Endothelial cell (in vitro differentiated cells): ENCODE data around the gene RAPSN. TPM values are rescaled to one million over a fixed set of nuclear protein-coding genes. Genes with fewer than 3 reads are reported as not detected.

Source experiments
- DNase-seq: peaks from one replicate; pipeline ENCODE4 v3.0.0; 2021; ENCODE audit warnings: low spot score
- H3K27ac Mint-ChIP-seq: one replicate; pipeline ENCODE4 v1.8.0; 2021; ENCODE audit warnings: mixed read lengths, inconsistent platforms; ENCODE audit not compliant: unreplicated experiment
- H3K27me3 Mint-ChIP-seq: one replicate; pipeline ENCODE4 v1.8.0; 2021; ENCODE audit warnings: mild to moderate bottlenecking, moderate library complexity, mixed read lengths, inconsistent platforms; ENCODE audit not compliant: unreplicated experiment
- H3K36me3 Mint-ChIP-seq: one replicate; pipeline ENCODE4 v1.8.0; 2021; ENCODE audit warnings: mild to moderate bottlenecking, low read depth, mixed read lengths, inconsistent platforms; ENCODE audit not compliant: unreplicated experiment
- H3K4me1 Mint-ChIP-seq: one replicate; pipeline ENCODE4 v1.8.0; 2021; ENCODE audit warnings: mild to moderate bottlenecking, mixed read lengths, inconsistent platforms; ENCODE audit not compliant: unreplicated experiment
- H3K4me3 Mint-ChIP-seq: one replicate; pipeline ENCODE4 v1.8.0; 2021; ENCODE audit warnings: mild to moderate bottlenecking, mixed read lengths, inconsistent platforms; ENCODE audit not compliant: unreplicated experiment
- H3K9me3 Mint-ChIP-seq: one replicate; pipeline ENCODE4 v1.8.0; 2021; ENCODE audit warnings: mixed read lengths, inconsistent platforms; ENCODE audit not compliant: unreplicated experiment
- total RNA-seq: library from RNA; stranded (reverse); fragmentation: NEBNext Ultra II Directional; extraction: Animal tissue kit (Norgen Biotek cat#: 25700); gene quantifications from one replicate; pipeline ENCODE4 v1.2.1, GENCODE V29; 2021; ENCODE audit not compliant: unreplicated experiment
- TF ChIP-seq, protein P1 (sequence below): fragments of 200-600 bp; sonication (generic); IDR thresholded peaks from one replicate; pipeline ENCODE4 v1.5.0; 2021; ENCODE audit warnings: antibody characterized with exemption; ENCODE audit not compliant: unreplicated experiment

Gene RAPSN
- total RNA-seq, 1 donor from 2014 or later = 0.95 TPM

DNA sequence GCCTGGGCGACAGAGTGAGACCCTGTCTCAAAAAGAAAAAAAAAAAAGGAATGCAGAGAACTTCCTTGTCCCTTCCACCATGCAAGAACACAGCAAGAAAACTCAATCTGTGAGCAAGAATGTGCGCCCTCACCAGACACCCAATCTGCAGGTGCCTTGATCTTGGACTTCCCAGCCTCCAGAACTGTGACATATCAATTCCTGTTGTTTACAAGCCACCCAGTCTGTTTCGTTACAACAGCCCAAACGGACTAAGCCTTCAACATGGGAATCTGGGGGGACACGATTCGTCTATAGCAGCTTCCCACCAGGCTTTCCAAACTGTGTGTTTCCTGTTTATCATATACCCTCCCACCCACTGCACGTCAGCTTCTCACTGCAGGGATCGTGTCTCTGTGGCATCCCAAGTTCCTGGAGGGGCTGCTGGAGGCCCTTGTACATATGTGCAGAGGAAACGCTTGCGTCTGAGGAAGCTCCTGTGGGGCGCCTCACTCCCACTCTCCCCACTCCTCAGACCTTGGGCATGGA is 11.7 kb downstream of the RAPSN start:
- H3K4me3 Mint-ChIP-seq = no peak overlapping the region
- no peaks in the 10 kb centered on the region for H3K4me1 Mint-ChIP-seq
- no peak for DNase-seq
- H3K9me3 Mint-ChIP-seq = no peaks in the 10 kb centered on the region
- no peak overlapping the region for H3K27ac Mint-ChIP-seq
- TF ChIP-seq, protein P1, sequence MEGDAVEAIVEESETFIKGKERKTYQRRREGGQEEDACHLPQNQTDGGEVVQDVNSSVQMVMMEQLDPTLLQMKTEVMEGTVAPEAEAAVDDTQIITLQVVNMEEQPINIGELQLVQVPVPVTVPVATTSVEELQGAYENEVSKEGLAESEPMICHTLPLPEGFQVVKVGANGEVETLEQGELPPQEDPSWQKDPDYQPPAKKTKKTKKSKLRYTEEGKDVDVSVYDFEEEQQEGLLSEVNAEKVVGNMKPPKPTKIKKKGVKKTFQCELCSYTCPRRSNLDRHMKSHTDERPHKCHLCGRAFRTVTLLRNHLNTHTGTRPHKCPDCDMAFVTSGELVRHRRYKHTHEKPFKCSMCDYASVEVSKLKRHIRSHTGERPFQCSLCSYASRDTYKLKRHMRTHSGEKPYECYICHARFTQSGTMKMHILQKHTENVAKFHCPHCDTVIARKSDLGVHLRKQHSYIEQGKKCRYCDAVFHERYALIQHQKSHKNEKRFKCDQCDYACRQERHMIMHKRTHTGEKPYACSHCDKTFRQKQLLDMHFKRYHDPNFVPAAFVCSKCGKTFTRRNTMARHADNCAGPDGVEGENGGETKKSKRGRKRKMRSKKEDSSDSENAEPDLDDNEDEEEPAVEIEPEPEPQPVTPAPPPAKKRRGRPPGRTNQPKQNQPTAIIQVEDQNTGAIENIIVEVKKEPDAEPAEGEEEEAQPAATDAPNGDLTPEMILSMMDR = no peak
- no peaks in the 10 kb centered on the region for H3K36me3 Mint-ChIP-seq
- H3K27me3 Mint-ChIP-seq = peaks cover 7% of the 10 kb centered on the region

DNA sequence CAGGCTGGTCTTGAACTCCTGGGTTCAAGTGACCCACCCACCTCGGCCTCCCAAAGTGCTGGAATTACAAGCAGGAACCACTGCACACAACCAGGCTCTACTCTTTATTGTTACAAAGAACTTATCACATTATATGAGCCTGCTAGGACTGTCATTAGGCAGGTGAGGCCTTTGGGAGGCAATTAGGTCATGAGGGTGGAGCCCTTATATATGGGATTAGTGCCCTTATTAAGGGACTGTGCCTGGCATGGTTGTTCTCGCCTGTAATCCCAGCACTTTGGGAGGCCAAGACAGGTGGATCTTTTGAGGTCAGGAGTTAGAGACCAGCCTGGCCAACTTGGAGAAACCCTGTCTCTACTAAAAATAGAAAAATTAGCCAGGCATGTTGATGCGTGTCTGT is 12.2 kb downstream of the RAPSN start:
- Mint-ChIP-seq H3K27me3 (peaks cover 7% of the 10 kb centered on the region), H3K9me3 (no peaks in the 10 kb centered on the region), H3K36me3 (no peaks in the 10 kb centered on the region), H3K27ac (no peak overlapping the region), H3K4me1 (no peaks in the 10 kb centered on the region), H3K4me3 (no peak overlapping the region)
- TF ChIP-seq, protein P1 = no peak
- DNase-seq = no peak

DNA sequence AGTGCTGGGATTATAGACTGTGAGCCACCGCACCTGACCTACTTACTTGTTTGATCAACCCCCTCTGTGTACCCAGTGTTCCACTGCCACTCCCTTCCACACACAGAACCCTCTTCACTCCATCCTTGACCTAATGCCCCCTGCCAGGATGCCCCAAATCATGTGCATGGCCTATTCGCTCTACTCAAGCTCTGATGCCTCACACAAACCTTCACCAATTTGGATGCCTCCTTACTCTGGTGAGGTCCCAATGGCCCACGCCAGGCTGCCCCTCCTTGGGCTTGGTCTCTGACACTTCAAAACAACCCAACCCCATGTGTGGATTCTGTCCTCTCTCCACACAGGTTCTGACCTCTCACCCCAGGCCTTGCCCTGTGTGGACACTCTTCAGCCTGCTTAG is 13.2 kb downstream of the RAPSN start:
- DNase-seq = no peak
- no peaks in the 10 kb centered on the region for H3K9me3 Mint-ChIP-seq
- no peaks in the 10 kb centered on the region for H3K36me3 Mint-ChIP-seq
- H3K4me1 Mint-ChIP-seq = no peaks in the 10 kb centered on the region
- peaks cover 7% of the 10 kb centered on the region for H3K27me3 Mint-ChIP-seq
- H3K27ac Mint-ChIP-seq = no peak overlapping the region
- H3K4me3 Mint-ChIP-seq = no peak overlapping the region
- TF ChIP-seq, protein P1 = no peak

DNA sequence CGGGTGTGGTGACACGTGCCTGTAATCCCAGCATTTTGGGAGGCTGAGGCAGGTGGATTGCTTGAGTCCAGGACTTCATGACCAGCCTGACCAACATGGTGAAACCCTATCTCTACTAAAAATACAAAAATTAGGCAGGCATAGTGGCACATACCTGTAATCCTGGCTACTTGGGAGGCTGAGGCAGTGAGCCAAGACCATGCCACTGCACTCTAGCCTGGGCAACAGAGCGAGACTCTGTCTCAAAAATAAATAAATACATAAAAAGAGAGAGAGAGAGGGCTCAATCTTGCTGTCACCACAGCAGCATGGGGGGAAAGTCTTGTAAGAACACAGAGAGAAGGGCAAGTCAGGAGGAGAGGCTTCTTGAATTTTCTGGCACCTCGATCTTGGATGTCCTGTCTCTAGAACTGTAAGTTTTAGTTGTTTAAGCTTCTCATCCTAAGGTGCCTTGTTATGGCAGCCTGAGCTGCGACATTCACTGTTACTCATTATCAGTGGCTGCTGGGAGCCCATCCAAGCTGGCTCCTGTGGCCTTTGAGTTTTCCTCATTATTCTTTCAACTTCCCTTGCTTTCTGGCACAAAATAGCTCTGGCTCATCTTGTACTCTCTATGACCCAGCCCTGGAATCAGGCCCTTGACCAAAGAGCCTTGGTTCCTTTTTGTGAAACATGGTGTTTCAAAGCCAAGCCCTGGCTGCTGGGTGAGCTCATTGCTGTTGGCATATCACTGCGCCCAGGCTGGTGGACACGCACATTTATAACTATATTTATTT is 14.7 kb downstream of the RAPSN start:
- Mint-ChIP-seq H3K27ac (no peak overlapping the region), H3K27me3 (peaks cover 7% of the 10 kb centered on the region), H3K36me3 (no peaks in the 10 kb centered on the region), H3K4me1 (no peaks in the 10 kb centered on the region), H3K9me3 (no peaks in the 10 kb centered on the region), H3K4me3 (no peak overlapping the region)
- TF ChIP-seq, protein P1 = no peak
- no peak for DNase-seq

DNA sequence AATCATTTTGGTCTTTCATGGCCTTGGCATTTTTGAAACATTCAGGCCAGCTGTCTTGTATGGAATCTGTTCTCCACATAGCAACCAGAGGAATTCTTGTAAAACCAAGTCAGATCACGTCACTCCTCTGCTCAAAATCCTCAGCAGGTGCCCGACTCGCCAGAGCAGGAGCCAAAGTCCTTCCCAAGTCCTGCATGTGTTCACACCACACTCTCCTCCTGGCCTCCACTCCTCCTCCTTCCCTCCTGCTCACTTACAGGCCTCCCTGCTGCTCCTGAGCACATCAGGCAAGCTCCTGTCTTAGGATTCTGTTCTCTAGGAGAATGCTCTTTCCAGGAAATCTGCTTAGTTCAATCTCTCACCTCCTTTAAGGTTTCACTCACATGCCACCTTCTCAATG is 15.8 kb downstream of the RAPSN start:
- Mint-ChIP-seq H3K4me3 (no peak overlapping the region), H3K27ac (no peak overlapping the region), H3K27me3 (peaks cover 7% of the 10 kb centered on the region), H3K9me3 (no peaks in the 10 kb centered on the region), H3K4me1 (no peaks in the 10 kb centered on the region), H3K36me3 (no peaks in the 10 kb centered on the region)
- DNase-seq = no peak
- TF ChIP-seq, protein P1 = no peak
